Heart left ventricle (tissue), 16 donors: ENCODE measurements around the gene LMAN1L. TPM values are rescaled to one million over a fixed set of nuclear protein-coding genes. Genes with fewer than 3 reads are reported as not detected.

Experiments
- ATAC-seq, 4 donors: fragments of 200-7000 bp; cut with Tn5 transposase; one replicate each; pipeline ENCODE4 v1.9.1; 2020 to 2022; ENCODE audit warnings: moderate library complexity in 4 of 4, mild to moderate bottlenecking in 3 of 4, moderate number of reproducible peaks in 1 of 4
- DNase-seq, 5 donors: peaks; one replicate each; pipeline ENCODE4 v3.0.0-alpha.2; 2020
- H3K27ac ChIP-seq, 12 donors: fragments of 200-600 bp; sonication (generic) in 4 of 12; one replicate each; pipeline versions ENCODE4 v1.5.0 to v1.8.0; 2016 to 2022; ENCODE audit warnings: mild to moderate bottlenecking in 2 of 12
- H3K27me3 ChIP-seq, 9 donors: fragments of 200-600 bp; sonication (generic) in 2 of 9; one replicate each; pipeline versions ENCODE4 v1.5.1 to v1.8.0; 2016 to 2022; ENCODE audit warnings: mild to moderate bottlenecking in 3 of 9
- H3K36me3 ChIP-seq, 9 donors: fragments of 200-600 bp; sonication (generic) in 2 of 9; one replicate each; pipeline versions ENCODE4 v1.5.0 to v1.8.0; 2018 to 2022; ENCODE audit warnings: mild to moderate bottlenecking in 2 of 9
- H3K4me1 ChIP-seq, 12 donors: fragments of 200-600 bp; sonication (generic) in 4 of 12; one replicate each; pipeline versions ENCODE4 v1.5.0 to v1.8.0; 2016 to 2022; ENCODE audit warnings: mild to moderate bottlenecking in 3 of 12
- H3K4me3 ChIP-seq, 12 donors: fragments of 200-600 bp; sonication (generic) in 4 of 12; one replicate each; pipeline versions ENCODE4 v1.5.0 to v1.8.0; 2017 to 2022; ENCODE audit warnings: mild to moderate bottlenecking in 9 of 12, moderate library complexity in 4 of 12
- H3K9me3 ChIP-seq, 12 donors: fragments of 200-600 bp; sonication (generic) in 4 of 12; one replicate each; pipeline versions ENCODE4 v1.5.0 to v1.8.0; 2016 to 2022; ENCODE audit warnings: mild to moderate bottlenecking in 1 of 12
- POLR2A ChIP-seq, 2 donors: fragments of 450-650 bp; IDR thresholded peaks; one replicate each; pipeline ENCODE4 v1.6.1; 2017; ENCODE audit warnings: antibody characterized with exemption in 2 of 2, mild to moderate bottlenecking in 2 of 2, moderate library complexity in 2 of 2
- WGBS, 4 donors: extraction: QIAGEN DNeasy Blood & Tissue Kit in 2 of 4; methylation state at CpG; one replicate each; pipeline versions ENCODE4 v1.1.5 to v1.1.7; 2013 to 2018; 5-methylcytosine and 5-hydroxymethylcytosine counted together
- intact Hi-C, 10 donors: fragments of 100-400 bp; cut with DNase I; formaldehyde crosslinking; loops; one replicate each; pipeline versions ENCODE4 v1.11.1 to v1.14.2; 2022
- polyA plus RNA-seq, 2 donors: library from polyadenylated mRNA; stranded (reverse); fragments of 200-250 nt; gene quantifications; one replicate each; pipeline ENCODE4 v1.2.3, GENCODE V29; 2013
- total RNA-seq, 9 donors: library from RNA; depleted of rRNA in 2 of 9; stranded (reverse); fragments of >200 nt in 2 of 9; fragmentation: NEBNext Ultra II Directional in 3 of 9; extraction: Animal tissue kit (Norgen Biotek cat#: 25700) in 3 of 9; gene quantifications; one replicate each; pipeline versions ENCODE4 v1.1.0 to v1.2.4, GENCODE V29; 2016 to 2023
- TF ChIP-seq, protein P1 (sequence below), 12 donors: fragments of 200-600 bp; sonication (generic) in 4 of 12; IDR thresholded peaks; one replicate each; pipeline versions ENCODE4 v1.5.0 to v1.8.0; 2018 to 2022; ENCODE audit warnings: antibody characterized with exemption in 12 of 12, mild to moderate bottlenecking in 5 of 12
- donor health status: ischemic (EF 13 %, LVEDD 7.1; RV severe dilation, severe dysfunction).
- donor health status: healthy with polysubstance abuse.
- donor health status: DM: no; HTN: yes; CAD: no.
- donor health status: DM: no; HTN: no; CAD: no.
- donor health status: ischemic (EF 25% LVEDD 6.9; RV normal size, moderate dysfunction).
- donor health status: ischemic (EF 25% LVEDD 5.7; RV mildly dilated, moderate dysfunction).
- donor health status: healthy.
- donor health status: DM: yes; HTN: yes; CAD: no.
- donor health status: ischemic (EF 35%, LVEDD 5.7; RV mildly dilated, moderate dysfunction).
- donor health status: nonischemic (EF 11% LVEDD 7.7; RV severe dilation, severe dysfunction).
- donor health status: DM: yes; HTN: yes; CAD: no.
- donor health status: PGD.
- donor health status: ischemic (EF 29% LVEDD 5.4; RV normal size, mild dysfunction).
- donor health status: nonischemic (EF 23%, LVEDD 6.1; RV moderate dilation, normal function).

LMAN1L gene
- total and polyA plus RNA-seq, 11 donors: 0.19 to 16.3 (median 6.8) TPM; not detected in 1

- intact Hi-C loops: loop anchor here in 3 of 10 donors (2.0 to 5.0 kb wide), 4 partner anchors 29 to 36 kb away; no protein-coding TSS in a partner anchor
- no peaks in the 10 kb centered on the region for H3K9me3 ChIP-seq
- ATAC-seq: no peak
Measured at GRCh38 chr15:74801311-74801997, 11.2 kb upstream of the LMAN1L start.

GRCh38 chr15:74802290-74802689, 10.3 kb upstream of the LMAN1L start:
- DNase-seq: no peak
- H3K4me1 ChIP-seq: peaks cover 0 to 34% (median 19%) of the 10 kb centered on the region in 12 donors
- WGBS, 4 donors: 92 to 97% (median 92%) methylated on average over 15 to 20 of the region's 20 CpGs
- no peak overlapping the region for H3K27ac ChIP-seq
- ATAC-seq: no peak
- H3K36me3 ChIP-seq: peaks cover 0 to 72% (median 48%) of the 10 kb centered on the region in 9 donors
- intact Hi-C loops: loop anchor here in 2 of 10 donors (5.0 kb wide), 2 partner anchors 35 kb away; no protein-coding TSS in a partner anchor
- H3K27me3 ChIP-seq: no peaks in the 10 kb centered on the region
- H3K9me3 ChIP-seq: no peaks in the 10 kb centered on the region
- TF ChIP-seq, protein P1, sequence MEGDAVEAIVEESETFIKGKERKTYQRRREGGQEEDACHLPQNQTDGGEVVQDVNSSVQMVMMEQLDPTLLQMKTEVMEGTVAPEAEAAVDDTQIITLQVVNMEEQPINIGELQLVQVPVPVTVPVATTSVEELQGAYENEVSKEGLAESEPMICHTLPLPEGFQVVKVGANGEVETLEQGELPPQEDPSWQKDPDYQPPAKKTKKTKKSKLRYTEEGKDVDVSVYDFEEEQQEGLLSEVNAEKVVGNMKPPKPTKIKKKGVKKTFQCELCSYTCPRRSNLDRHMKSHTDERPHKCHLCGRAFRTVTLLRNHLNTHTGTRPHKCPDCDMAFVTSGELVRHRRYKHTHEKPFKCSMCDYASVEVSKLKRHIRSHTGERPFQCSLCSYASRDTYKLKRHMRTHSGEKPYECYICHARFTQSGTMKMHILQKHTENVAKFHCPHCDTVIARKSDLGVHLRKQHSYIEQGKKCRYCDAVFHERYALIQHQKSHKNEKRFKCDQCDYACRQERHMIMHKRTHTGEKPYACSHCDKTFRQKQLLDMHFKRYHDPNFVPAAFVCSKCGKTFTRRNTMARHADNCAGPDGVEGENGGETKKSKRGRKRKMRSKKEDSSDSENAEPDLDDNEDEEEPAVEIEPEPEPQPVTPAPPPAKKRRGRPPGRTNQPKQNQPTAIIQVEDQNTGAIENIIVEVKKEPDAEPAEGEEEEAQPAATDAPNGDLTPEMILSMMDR (IDR thresholded peaks at IDR 0.05): no peak
- TF ChIP-seq POLR2A (IDR thresholded peaks at IDR 0.05): no peak
- H3K4me3 ChIP-seq: no peak overlapping the region

More at GRCh38 chr15:74801311-74801997, 11.2 kb upstream of the LMAN1L start:
- WGBS, 4 donors: 78 to 87% (median 85%) methylated on average over 13 to 18 of the region's 18 CpGs
- H3K27ac ChIP-seq: no peak overlapping the region
- DNase-seq: no peak
- no peak overlapping the region for H3K4me3 ChIP-seq
- no peaks in the 10 kb centered on the region for H3K27me3 ChIP-seq
- TF ChIP-seq, protein P1 (IDR thresholded peaks at IDR 0.05): no peak
- no peak for TF ChIP-seq POLR2A (IDR thresholded peaks at IDR 0.05)
- peaks cover 0 to 37% (median 19%) of the 10 kb centered on the region in 12 donors for H3K4me1 ChIP-seq
- H3K36me3 ChIP-seq: peaks cover 0 to 72% (median 48%) of the 10 kb centered on the region in 9 donors

GRCh38 chr15:74802862-74803447, 9.7 kb upstream of the LMAN1L start:
- Histone ChIP-seq H3K4me3 (no peak overlapping the region), H3K4me1 (peaks cover 0 to 28% (median 19%) of the 10 kb centered on the region in 12 donors), H3K27me3 (no peaks in the 10 kb centered on the region), H3K36me3 (peaks cover 0 to 71% (median 48%) of the 10 kb centered on the region in 9 donors), H3K9me3 (no peaks in the 10 kb centered on the region), H3K27ac (no peak overlapping the region)
- TF ChIP-seq, protein P1 (IDR thresholded peaks at IDR 0.05): no peak
- TF ChIP-seq POLR2A (IDR thresholded peaks at IDR 0.05): no peak
- WGBS, 4 donors: 90 to 92% (median 91%) methylated on average over 31 of the region's 31 CpGs
- ATAC-seq (no peak), DNase-seq (no peak)
- intact Hi-C loops: loop anchor here in 2 of 10 donors (5.0 kb wide), 2 partner anchors 34 to 36 kb away; no protein-coding TSS in a partner anchor

DNA sequence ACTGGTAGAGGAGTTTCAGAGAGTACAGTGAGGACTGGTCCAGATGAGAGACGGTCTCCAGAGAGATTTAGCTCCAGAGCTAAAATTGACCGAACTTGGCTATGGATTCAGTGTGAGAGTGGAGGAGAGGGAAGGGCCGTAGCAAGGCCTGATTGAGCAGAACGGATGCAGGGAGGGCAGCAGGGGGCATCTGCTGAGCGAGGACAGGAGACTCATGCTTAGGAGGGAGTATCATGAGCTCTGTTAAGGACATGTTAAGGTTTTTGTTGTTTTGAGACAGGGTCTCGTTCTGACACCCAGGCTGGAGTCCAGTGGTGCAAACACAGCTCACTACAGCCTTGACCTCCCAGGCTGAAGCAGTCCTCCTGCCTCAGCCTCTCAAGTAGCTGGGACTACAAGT, 7.7 kb upstream of the LMAN1L start:
- no peaks in the 10 kb centered on the region for H3K9me3 ChIP-seq
- DNase-seq: no peak
- peaks cover 0 to 13% (median 6%) of the 10 kb centered on the region in 12 donors for H3K4me1 ChIP-seq
- H3K27me3 ChIP-seq: no peaks in the 10 kb centered on the region
- no peak overlapping the region for H3K27ac ChIP-seq
- 66 to 82% (median 69%) methylated on average over 6 of the region's 6 CpGs for WGBS, 4 donors
- no peak overlapping the region for H3K4me3 ChIP-seq
- H3K36me3 ChIP-seq: peaks cover 0 to 51% (median 38%) of the 10 kb centered on the region in 9 donors
- no peak for ATAC-seq
- intact Hi-C loops: loop anchor here in 2 of 10 donors (5.0 kb wide), 2 partner anchors 32 to 38 kb away; no protein-coding TSS in a partner anchor
- no peak for TF ChIP-seq POLR2A (IDR thresholded peaks at IDR 0.05)
- TF ChIP-seq, protein P1 (IDR thresholded peaks at IDR 0.05): no peak
